Coronary artery (tissue), 2 donors: Measurements from ENCODE around the gene NACAD.
"Not testable (repeated sequence)": the region's sequence is repeated elsewhere in the genome, so short reads cannot be mapped to it uniquely, and the experiment has no call there.

ENCODE experiments used
- DNase-seq: peaks from one replicate; pipeline ENCODE4 v3.0.0-alpha.2; 2017; ENCODE audit warnings: low spot score
- H3K27ac ChIP-seq, 2 donors: fragments of 200-600 bp; sonication (generic); one replicate each; pipeline ENCODE4 v1.5.1; 2016 to 2019
- H3K4me3 ChIP-seq: fragments of 200-600 bp; sonication (generic); 2 replicates; pipeline ENCODE4 v1.5.1; 2016; ENCODE audit warnings: mild to moderate bottlenecking, moderate library complexity
- TF ChIP-seq, protein P1 (sequence below): fragments of 200-600 bp; sonication (generic); IDR thresholded peaks from one replicate; pipeline ENCODE4 v1.5.1; 2019; ENCODE audit warnings: antibody characterized with exemption

Gene NACAD

DNA sequence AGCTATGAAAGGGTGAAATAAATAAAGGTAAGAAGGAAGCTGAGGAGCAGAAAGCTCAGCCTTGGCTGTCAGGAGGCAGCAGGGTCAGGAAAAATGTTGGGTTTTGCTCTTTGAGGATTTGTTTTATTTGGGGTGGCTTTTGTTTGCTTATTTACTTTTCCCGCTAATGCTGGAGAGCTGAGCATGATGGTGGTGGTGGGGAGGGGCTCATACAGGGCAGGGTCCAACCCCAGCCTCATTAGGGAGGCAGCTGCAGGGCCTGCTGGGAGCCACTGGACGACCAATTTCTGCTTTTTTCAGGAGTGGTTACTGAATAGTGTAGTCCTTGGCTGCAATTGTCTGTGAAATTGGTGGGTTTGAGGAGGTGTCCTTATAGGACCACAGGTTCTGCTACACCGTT, 52.5 kb downstream of the NACAD start:
- TF ChIP-seq, protein P1, sequence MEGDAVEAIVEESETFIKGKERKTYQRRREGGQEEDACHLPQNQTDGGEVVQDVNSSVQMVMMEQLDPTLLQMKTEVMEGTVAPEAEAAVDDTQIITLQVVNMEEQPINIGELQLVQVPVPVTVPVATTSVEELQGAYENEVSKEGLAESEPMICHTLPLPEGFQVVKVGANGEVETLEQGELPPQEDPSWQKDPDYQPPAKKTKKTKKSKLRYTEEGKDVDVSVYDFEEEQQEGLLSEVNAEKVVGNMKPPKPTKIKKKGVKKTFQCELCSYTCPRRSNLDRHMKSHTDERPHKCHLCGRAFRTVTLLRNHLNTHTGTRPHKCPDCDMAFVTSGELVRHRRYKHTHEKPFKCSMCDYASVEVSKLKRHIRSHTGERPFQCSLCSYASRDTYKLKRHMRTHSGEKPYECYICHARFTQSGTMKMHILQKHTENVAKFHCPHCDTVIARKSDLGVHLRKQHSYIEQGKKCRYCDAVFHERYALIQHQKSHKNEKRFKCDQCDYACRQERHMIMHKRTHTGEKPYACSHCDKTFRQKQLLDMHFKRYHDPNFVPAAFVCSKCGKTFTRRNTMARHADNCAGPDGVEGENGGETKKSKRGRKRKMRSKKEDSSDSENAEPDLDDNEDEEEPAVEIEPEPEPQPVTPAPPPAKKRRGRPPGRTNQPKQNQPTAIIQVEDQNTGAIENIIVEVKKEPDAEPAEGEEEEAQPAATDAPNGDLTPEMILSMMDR, result no peak
- DNase-seq, result no peak
- no peak overlapping the region for H3K27ac ChIP-seq
- no peak overlapping the region for H3K4me3 ChIP-seq

DNA sequence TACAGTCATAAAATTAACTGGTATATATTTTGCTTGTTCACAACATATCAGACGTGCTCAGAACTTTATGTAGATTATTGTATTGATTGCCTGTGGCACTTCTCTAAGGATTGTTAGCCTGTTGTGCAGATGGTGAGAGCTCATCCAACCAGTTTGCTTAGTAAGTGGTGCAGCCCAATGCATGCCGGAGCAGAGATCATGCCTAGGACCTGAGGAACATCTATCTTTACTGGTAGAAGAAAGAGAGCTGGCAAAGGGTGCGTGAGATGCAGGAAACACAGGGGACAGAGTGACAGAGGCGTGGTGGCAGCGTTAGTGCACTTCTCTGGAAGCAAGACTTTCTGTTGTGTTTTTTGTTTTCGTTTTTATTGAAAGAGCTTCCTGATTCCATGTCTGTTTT, 52.9 kb downstream of the NACAD start:
- TF ChIP-seq, protein P1, result no peak
- DNase-seq, result no peak
- H3K27ac ChIP-seq, result no peak overlapping the region
- no peak overlapping the region for H3K4me3 ChIP-seq

DNA sequence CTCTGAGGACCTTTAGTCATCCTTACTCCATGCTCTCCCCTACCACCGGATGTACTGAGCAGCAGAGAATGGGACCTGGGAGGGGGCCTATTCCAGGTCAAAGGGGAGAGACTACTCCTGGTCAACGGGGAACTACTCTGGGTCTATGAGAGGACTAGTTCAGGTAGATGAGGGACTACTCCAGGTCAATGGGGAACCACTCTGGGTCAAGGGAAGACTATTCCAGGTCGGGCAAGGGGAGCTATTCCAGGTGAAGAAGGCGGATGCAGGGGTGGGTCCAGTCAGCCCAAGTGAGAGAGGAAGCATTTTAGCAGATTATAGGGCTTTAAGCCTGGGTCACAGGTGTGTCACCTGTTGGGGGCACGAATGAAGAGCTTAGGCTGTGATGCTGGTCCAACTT, 53.4 kb downstream of the NACAD start:
- H3K27ac ChIP-seq, result no peak overlapping the region
- TF ChIP-seq, protein P1, result no peak
- H3K4me3 ChIP-seq, result no peak overlapping the region
- no peak for DNase-seq

DNA sequence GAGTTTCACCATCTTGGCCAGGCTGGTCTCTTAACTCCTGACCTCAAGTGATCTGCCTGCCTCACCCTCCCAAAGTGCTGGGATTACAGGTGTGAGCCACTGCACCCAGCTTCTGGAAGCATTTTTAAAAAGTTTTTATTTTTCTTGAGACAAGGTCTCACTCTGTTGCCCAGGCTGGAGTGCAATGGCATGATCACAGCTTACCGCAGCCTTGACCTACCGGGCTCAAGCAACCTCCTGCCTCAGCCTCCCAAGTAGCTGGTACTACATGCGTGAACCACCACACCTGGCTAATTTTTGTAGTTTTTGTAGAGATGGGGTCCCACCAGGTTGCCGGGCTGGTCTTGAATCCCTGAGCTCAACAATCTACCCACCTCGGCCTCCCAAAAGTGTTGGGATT, 54.1 kb downstream of the NACAD start:
- H3K4me3 ChIP-seq, DNase-seq, H3K27ac ChIP-seq: not testable (repeated sequence)

DNA sequence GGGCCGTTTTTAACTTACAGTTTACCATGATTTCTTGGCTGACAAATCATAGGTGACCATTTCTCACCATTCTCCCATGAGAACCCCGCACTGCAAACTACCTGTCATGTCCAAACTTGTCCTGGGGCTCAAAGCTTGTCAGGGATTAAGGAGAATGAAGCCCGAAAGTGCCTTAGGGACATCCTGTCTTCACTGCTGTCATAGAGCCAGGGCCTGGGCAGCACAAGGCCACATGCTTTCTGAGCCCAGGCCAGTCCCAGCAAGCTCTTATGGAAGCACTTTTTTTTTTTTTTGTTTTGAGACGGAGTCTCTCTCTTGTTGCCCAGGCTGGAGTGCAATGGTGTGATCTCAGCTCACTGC, 54.9 kb downstream of the NACAD start:
- peak overlapping the region in 1 of 2 donors; percentile 0 for H3K27ac ChIP-seq
- TF ChIP-seq, protein P1, result no peak
- no peak for DNase-seq
- H3K4me3 ChIP-seq, result no peak overlapping the region

DNA sequence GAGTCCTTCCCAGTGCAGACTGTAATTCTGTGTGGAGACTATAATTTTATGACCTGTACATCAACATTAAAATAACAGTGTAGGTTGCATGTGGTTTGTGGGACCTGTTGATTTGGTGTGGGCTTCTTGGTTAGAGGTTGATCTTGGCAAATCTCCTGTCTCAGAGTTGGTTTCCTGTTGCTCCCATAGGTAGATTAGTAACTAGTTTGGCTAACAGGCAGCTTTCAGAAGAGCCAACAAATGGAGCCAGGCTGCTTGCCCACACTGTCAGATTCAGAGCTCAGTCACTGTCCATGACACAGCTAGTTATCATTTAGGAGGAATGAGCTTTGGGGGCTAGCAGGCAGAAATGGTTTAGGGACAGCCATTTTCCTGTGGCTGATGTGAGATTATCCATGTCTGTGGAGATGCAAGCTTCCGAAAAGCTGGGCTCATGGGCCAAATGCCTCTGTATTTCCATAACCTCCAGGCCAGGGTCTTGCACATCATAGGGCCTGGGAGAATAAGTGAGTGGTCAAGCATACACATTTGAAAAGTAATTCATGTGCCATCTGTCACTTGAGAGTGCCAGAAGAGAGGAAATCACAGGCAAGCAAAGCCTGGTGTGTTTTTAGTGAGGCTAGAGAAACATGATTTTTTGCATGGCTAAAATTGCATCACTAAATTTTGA, 55.4 kb downstream of the NACAD start:
- DNase-seq, result no peak
- TF ChIP-seq, protein P1, result no peak
- Histone ChIP-seq H3K4me3 (no peak overlapping the region), H3K27ac (peak overlapping the region in 1 of 2 donors; percentile 0)

DNA sequence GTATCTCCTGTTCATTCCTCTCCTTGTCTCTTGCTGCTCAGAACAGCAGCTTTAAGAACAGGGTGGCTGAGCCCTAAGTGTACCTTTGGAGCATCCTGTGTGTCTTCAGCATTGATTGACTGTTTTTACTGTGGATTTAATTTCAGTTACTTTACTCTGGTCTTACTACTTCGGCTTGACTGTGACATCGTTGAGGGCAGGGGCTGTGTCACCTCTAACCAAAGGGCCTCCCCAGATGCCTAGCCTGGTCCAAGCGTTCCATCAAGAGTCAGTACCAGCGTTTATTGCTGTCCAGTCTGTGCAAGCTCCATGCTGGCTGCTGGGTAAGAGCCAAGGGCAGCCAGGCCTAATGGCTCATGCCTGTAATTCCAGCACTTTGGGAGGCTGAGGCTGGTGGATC, 56.3 kb downstream of the NACAD start:
- TF ChIP-seq, protein P1, result no peak
- no peak overlapping the region for H3K4me3 ChIP-seq
- no peak for DNase-seq
- H3K27ac ChIP-seq, result no peak overlapping the region
